CD4-positive, alpha-beta T cell treated with Interleukin-2 at 100 ng/mL for 4 hours (primary cell): Measurements from ENCODE around the gene CEP78.

Source experiments
- DNase-seq: peaks from one replicate; pipeline ENCODE4 v3.0.0-alpha.2; 2020; ENCODE audit warnings: low spot score

CEP78 gene

DNA sequence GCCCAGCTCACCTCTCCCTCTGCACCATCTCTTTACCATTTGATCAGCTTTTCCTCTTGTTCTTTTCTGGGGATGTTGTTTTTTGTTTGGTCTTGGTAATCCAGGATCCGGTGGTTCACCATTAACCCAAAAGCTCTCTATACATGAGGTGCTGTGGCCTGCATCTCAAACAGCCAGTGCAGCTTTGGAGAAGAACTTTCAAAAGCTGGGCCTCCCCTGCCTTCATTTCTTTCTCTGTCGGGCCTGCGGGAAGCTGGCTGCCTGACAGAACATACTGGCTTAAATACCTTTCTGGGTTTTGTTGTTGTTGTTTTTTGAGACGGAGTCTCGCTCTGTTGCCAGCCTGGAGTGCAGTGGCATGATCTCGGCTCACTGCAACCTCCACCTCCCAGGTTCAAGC lies 73.2 kb downstream of the CEP78 start:
- DNase-seq, result no peak

DNA sequence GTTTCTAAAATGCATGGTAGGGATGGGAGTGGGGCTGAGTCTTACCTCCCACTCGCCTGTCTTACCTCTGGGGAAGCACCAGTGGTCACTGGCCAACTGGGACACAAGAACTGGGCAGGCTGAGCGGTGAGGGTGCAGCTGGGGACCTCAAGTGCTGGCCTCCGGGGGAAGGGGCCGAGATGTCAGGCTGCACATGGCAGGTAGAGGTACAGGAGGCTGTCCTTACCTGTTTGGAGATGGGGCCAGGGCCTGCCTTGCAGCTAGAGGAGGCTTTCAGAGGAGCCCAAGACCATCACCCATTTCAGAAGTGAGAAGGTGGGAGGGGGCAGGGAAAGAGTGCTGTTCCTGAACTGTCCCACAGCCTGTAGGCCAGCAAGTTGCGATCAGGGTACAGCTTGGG lies 75.2 kb downstream of the CEP78 start:
- no peak for DNase-seq

DNA sequence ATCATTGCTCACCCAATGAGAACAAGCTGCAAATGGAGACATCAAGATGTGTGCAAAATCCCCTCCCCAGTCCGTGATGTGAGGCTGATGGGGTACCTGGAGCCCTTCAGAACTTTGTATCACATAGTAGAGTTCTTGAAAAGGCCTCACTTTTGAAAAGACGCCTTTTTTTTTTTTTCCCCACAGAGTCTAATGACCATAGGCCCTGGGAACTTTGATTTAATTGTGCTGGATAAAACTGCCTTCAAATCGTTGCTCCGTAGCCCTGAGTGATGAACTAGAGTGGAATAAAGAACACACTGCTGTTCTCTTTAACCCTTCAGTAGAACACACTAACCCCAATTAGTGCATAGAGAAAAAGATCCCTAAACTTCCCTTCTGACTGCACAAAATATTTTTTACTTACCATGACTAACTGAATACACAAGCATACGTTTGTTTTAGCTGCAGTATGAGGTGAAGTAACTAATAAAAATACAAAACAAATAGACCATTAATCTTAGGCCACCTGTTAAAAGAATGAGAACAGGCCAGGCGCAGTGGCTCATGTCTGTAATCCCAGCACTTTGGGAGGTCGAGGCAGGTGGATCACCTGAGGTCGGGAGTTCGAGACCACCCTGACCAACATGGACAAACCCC lies 76.1 kb downstream of the CEP78 start:
- no peak for DNase-seq

DNA sequence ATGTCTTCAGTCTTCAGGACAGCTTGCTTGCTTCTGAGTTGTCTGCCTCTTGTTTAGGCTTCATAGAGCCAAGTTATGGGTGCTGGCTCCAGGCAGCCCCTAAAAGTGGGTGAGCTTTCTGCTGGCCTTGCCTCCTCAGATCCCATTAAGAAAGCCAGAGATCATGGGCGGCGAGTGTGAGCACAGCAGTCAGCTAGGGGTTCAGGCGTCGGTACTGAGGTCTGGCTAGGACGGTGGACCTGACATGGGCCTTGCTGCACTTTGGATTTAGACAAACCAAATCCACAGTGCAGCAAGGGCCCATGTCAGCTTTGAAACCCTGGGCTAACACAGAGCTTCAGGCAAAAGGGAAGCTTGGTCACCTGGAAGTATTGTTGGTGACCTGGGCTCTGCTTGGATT lies 78.7 kb downstream of the CEP78 start:
- no peak for DNase-seq

DNA sequence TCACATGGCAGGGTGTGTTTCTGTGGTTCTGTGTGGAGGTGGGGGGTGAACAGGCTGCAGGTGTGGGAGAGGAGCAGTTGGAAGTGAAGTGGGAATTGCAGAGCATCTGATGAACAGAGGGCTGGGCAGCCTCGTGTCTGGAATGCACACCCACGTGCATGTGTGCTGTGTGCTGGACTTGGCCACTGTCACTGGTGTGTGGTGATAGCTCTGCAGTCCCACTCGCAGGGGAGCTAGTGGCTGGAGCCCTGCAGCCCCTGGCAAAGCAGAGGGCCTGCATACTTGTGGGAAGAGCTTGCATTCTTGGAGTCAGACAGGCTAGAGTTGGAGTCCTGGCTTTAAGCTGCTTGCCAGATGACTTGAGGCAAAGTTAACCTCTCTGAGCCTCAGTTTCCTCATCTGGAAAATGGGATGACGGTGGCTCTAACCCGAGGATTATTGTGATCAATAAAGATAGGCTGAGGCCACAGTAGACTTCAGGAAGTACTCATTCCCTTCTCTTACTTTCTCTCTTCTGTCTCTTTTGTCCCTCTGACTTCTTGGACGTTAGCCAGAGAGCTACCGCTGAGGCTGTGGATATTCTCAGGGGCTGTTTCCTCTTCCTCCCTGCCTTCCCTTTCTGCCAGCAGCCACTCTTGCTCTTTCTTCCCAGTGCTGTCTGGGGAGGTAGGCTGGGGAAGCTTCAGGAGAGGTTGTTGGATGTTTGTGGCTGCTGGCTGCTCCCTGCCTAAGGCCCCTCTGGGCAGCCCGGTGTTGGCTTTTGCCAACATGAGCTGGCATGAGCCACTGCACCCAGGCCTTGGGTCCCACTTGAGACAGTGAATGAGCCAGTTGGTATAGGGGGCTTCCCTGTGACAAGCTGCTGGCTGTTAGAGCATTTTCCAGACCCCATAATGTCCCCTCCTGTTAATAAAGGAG lies 79.3 kb downstream of the CEP78 start:
- no peak for DNase-seq

DNA sequence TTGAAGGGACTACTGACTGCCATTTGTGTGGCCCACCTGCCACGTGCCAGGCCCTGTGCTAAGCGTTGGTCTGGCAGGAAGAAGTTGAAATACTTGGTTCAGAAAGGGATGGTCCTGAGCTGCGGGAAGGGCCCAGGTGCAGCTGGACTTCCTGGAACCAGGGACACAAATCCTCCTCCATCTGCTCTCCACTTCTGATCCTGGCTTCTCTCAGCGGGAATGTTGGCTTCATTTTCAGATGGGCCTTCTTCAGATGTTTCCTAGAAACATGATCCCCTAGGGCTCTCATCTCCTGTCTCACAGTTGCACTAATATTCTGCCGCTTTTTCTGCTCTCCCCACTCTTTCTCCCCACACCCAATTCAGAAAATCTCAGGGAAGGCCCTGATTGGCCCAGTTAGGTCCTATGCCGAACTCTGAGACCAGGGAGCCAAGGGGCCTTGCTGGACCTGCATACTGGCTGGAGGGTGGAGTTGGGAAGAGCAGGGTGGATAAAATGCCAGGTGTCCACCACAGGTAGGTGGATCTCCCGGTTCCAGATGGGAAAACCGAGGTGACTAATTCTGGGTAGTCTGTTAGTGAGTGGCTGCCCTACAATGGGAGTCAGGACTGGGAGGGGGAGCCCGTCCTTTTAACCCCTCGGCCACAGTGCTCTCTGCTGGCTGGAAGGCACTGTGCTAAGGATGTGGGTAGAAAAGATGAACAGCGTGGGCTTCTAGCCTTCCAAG lies 80.5 kb downstream of the CEP78 start:
- DNase-seq, result no peak

DNA sequence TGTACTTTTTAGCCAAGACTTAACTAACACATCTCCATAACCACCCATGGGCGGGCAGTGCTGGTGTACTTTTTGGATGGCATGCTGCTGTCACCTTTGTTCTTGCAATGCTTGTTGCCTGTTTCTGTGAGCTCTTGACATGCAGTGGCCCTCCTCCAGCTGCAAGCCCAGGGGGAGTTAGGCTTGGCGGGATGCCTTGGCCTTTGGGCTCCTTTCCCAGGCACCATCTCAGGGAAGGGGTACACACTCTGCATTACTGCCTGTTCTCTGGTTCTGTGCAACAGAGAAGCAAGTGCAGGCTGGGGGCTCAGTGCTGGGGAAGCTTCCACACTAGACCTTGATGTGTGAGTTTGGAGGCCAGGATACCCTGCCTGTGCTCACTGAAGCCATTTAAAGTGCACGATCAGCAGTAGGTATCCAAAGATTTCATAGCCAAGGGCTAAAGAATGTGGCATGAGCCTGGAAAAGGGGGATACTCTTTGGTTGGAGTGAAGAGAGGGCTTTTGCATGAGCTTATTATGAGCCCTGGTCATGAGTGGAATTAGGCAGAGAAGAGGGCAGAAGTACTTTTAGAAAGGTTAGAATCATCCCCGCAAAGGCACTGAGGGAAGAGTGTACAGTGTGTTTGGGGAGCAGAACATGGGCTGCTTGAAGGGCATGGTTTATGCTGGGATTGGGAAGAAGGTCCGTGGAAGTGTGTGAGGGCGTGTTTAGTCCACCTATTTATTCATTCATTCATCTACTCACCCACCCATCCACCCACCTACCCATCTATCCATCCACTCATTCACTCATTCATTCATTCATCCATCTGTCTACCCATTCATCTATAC lies 83.5 kb downstream of the CEP78 start:
- DNase-seq, result no peak

DNA sequence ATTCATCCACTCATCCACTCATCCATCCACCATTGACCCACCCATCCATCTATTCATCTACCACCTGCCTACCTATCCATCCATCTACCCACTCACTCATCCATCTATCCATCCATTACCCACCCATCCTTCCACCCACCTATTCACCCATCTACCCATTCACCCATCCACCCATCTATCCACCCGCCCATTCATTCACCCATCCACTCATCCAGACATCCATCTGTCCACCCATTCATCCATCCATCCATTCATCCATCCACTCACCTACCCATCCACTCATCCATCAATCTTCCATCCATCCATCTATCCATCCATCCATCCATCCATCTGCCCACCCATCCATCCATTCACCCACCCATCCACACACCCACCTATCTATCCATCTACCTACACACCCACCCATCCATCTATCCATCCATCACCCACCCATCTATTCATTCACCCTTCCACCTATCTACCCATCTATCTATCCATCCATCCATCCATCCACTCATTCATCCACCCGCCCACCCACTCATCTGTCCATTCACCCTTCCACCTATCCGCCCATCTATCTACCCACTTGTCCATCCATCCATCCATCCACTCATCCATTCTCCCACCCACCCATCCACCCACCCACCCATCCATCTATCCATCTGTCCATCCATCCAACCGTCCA lies 84.3 kb downstream of the CEP78 start:
- no peak for DNase-seq

DNA sequence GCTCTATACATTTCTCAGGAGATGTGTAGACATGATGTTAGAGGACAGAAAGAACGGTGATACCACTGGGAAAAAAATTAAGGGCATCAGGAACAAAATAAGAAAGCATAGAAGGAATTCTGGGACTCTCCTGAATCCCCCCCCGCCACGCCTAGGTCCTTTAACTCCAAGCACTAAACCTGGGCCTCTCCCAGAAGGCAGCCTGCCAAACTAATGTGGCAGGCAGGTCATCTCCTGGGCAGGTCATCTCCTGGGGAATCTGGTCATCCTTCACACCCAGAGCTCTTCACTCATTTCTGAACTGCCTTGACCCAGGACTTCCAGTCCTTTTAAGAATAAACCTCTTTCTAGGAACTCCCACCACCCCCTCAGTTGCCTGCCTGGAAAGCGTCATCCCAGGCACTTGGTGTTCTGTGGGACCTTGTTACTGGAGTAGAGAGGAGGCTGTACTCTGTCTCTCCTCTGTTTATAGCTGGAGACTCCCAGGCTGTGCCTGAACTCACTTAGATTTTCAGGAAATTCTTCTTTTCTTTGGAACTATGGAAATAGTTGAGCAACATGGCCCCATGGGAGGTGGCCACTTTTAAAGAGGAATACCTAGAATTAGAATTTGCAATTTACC lies 85.1 kb downstream of the CEP78 start:
- DNase-seq, result no peak

DNA sequence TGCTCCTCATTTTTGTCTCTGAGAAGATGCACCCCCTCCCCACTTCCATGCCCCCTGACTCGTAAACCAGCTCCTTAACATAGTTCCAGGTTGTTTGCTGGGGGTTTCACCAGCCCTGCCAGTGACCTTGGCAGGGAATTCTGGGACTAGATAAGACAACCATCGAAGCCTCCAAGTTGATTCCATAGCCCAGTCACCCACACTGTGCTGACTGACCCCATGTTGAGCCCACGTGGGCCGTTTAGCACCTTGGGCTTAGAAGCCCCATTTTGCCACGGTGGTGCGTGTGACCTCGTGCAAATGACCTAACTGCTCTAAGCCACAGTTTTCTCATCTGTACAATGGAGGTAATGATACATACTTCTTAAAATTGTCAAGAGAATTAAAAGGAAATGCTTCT lies 85.6 kb downstream of the CEP78 start:
- DNase-seq, result no peak

DNA sequence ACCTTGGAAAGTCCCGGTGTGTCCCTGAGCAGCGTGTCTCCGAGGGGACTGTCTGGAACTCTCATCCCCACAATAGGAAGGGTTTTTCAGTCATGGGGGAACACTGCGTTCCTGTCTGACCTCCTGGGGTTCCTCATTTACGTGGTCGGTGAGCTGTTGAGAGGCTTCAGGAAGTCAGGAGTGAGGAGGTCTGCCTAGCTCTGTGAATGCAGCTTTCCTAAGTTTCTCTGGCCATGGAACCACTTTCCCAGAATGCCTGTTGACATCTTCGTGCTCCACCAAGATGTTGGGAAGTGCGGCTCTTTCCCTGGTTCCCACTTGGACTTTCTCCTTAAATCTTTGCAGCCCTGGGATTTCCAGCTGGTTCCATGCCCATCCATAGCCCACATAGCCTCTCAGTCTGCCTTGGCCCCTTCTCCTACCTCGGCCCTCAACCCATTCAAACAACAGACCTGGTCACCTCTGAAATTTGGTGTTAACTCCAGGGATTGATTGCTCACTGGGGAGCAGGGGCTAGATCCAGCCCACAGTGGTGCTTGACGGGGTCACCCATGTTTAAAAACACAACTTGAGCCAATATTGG lies 88.3 kb downstream of the CEP78 start:
- DNase-seq, result no peak

DNA sequence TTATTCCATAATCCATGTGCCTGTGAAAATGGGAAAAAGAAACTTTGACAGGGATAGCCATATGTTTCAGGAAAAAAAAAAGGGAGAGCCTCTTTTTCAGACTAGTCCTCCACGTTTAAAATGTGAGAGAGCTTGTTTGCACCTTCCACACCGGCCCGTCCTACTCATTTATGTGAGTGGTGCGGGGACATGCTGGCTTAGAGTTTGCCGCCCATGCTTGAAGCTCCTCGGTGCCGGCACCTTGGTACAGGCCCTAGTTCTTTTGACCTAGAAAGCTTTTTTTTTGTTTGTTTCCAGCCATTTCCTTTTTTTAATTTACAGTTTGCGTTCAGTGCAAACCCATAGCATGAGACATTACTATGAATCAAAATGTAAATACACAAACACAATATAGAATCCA lies 88.8 kb downstream of the CEP78 start:
- DNase-seq, result no peak

DNA sequence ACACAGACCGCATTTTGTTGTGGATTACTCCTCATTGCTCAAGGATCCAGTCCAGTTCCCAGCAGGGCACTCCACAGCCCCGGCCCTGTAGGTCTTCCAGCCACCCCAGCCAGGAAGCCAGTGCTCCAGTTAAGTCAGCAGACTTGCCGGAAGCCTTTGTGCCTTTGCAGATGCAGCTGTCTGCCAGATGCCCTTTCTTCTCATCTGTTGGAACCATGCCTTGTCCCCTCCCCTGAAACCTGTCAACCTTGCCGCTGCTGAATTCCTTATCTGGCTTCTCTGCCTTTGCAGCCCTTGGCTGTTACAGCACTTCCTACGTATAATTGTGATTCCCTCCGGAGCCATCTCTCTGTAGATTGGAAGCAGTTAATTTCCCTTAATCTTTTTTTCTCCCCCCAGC lies 89.5 kb downstream of the CEP78 start:
- no peak for DNase-seq

DNA sequence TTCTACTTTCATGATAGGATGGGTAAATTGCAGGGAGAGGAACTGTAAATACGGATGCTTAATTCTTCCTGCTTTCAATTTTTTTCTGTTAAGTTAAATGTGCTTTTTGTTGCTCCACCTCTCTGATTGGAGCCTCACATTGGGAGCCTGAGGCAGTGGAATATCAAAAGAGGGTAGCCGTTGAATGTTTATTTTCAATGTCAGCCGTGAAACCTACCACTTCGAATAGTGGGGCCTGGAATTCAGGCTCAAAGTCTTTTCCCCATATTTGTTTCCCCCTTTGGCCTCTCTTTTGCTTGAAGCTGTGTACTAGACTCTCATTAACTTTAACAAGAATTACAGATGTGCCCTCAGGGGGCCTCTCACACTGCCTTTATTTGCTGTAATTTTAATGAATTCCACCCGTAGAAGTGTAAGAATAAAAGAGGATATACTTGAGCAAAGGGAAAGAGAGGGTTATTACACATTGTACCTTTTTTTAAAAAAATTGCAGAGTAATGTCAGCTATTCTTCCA lies 90.0 kb downstream of the CEP78 start:
- DNase-seq, result no peak

DNA sequence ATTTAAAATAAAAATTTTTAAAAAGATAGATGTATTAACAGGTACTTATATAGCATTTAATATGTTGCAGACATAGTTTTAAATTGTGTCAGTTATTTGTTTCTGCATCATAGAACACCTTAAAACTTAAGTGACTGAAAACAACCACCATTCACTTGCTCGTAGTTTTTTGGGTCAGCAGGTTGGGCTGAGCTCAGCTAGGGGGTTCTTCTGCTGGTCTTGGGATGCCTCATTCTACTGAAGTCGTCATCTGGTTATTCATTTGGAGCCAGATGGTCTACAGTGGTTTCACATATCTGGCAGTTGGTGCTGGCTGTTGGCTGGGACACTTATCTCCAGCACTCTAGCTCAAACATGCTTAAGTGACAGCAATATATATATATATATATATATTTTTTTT lies 90.7 kb downstream of the CEP78 start:
- no peak for DNase-seq
